Kidney epithelial cell (primary cell): ENCODE data around the gene ZNF778. TPM values are rescaled to one million over a fixed set of nuclear protein-coding genes. Genes with fewer than 3 reads are reported as not detected.
"Not testable (repeated sequence)": the region's sequence is repeated elsewhere in the genome, so short reads cannot be mapped to it uniquely, and the experiment has no call there.

Source experiments
- DNase-seq: peaks from one replicate; pipeline ENCODE4 v3.0.0-alpha.2; 2010; ENCODE audit warnings: low read depth
- H3K27me3 ChIP-seq: 2 replicates; pipeline ENCODE4 v1.6.0; 2011; ENCODE audit warnings: low read length; ENCODE audit not compliant: control insufficient read depth, insufficient read depth
- H3K36me3 ChIP-seq: 2 replicates; pipeline ENCODE4 v1.5.1; 2011; ENCODE audit warnings: low read length; ENCODE audit not compliant: control insufficient read depth, insufficient read depth
- H3K4me3 ChIP-seq: 2 replicates; pipeline ENCODE4 v1.5.1; 2011; ENCODE audit warnings: low read depth, mild to moderate bottlenecking, control low read depth, low read length
- CTCF ChIP-seq: IDR thresholded peaks from 2 replicates; pipeline ENCODE4 v1.5.1; 2011; ENCODE audit warnings: mild to moderate bottlenecking, moderate library complexity, low read length, control low read depth, inconsistent platforms; ENCODE audit not compliant: insufficient read depth, poor library complexity, severe bottlenecking
- total RNA-seq: library from RNA; depleted of rRNA; stranded (reverse); fragments of >200 nt; gene quantifications from 2 replicates; pipeline ENCODE4 v1.2.3, GENCODE V29; 2015

ZNF778 gene
- total RNA-seq, 1 donor from 2014 or later = 17.7 TPM

GRCh38 chr16:89257757-89258465 lies 40.4 kb downstream of the ZNF778 start:
- peaks cover 9% of the 10 kb centered on the region for H3K27me3 ChIP-seq
- no peak for DNase-seq
- TF ChIP-seq CTCF = no peak
- peak overlapping the region; percentile 23 for H3K4me3 ChIP-seq
- no peaks in the 10 kb centered on the region for H3K36me3 ChIP-seq

GRCh38 chr16:89259901-89260300 lies 42.4 kb downstream of the ZNF778 start:
- H3K36me3 ChIP-seq, H3K4me3 ChIP-seq, H3K27me3 ChIP-seq, DNase-seq: not testable (repeated sequence)

- Histone ChIP-seq H3K27me3 (peaks cover 4% of the 10 kb centered on the region), H3K36me3 (no peaks in the 10 kb centered on the region), H3K4me3 (no peak overlapping the region)
- no peak for TF ChIP-seq CTCF
- DNase-seq = no peak
Observed at GRCh38 chr16:89261691-89262563, 44.4 kb downstream of the ZNF778 start.

GRCh38 chr16:89264800-89265550 lies 47.5 kb downstream of the ZNF778 start:
- TF ChIP-seq CTCF = no peak
- H3K36me3 ChIP-seq = peaks cover 1% of the 10 kb centered on the region

GRCh38 chr16:89265647-89266046 lies 48.1 kb downstream of the ZNF778 start:
- Histone ChIP-seq H3K36me3 (peaks cover 2% of the 10 kb centered on the region), H3K27me3 (no peaks in the 10 kb centered on the region)
- TF ChIP-seq CTCF = no peak

More at GRCh38 chr16:89264800-89265550, 47.5 kb downstream of the ZNF778 start:
- no peaks in the 10 kb centered on the region for H3K27me3 ChIP-seq
- DNase-seq = no peak
- H3K4me3 ChIP-seq = no peak overlapping the region

More at GRCh38 chr16:89265647-89266046, 48.1 kb downstream of the ZNF778 start:
- DNase-seq = no peak
- H3K4me3 ChIP-seq = no peak overlapping the region
